Stimulated activated CD4-positive, alpha-beta T cell treated with anti-CD3 and anti-CD28 coated beads, Interleukin-2, amount 100 ng/mL, for 4 hours (primary cell): ENCODE results near the gene CPZ.

Source experiments
- DNase-seq: peaks from one replicate; pipeline ENCODE4 v3.0.0-alpha.2; 2020; ENCODE audit warnings: low read depth

Gene CPZ

DNA sequence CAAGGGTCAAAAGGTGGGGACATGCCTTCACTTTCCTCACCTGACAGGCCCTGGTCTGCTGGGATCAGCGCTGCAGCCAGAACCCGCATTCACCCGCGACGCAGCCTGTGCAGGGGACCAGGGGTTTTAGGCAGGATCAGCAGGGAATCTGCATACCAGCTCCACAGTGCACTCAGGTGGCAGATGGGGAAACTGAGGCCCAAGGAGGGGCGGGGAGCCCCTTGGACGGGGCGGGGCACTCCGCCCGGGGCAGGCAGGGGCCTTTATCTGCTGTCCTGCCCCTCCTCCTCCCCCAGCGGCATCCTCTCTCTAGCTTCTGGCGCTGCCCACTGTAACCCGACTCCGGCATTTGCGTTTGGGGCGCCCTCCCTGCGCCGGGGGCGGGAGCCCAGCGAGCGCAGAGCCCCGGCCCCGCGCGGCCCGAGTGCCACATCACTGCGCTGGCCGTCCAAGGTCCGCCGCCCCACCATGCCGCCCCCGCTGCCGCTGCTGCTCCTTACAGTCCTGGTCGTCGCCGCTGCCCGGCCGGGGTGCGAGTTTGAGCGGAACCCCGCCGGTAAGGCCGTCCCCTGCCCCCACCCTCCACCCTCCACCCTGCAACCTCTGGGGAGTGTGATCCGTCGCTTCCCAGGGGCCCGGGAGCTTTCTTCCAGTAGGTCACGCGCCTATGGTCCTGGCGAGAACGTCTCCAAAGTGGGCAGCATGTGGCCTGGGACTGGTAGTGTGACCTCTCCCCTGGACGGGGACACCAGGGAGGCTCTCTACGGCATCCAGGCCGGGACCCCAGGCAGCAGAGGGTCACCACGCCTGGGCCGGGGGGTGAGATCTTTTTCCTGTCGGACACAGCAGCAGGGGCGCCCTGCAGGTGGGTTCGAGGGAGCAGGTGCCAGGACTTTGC, at the start of gene CPZ:
TSS of gene CPZ (plus strand) at position 400 of the 898 bp plus-strand sequence. CDS start at position 469, 69 bp downstream.
- no peak for DNase-seq

DNA sequence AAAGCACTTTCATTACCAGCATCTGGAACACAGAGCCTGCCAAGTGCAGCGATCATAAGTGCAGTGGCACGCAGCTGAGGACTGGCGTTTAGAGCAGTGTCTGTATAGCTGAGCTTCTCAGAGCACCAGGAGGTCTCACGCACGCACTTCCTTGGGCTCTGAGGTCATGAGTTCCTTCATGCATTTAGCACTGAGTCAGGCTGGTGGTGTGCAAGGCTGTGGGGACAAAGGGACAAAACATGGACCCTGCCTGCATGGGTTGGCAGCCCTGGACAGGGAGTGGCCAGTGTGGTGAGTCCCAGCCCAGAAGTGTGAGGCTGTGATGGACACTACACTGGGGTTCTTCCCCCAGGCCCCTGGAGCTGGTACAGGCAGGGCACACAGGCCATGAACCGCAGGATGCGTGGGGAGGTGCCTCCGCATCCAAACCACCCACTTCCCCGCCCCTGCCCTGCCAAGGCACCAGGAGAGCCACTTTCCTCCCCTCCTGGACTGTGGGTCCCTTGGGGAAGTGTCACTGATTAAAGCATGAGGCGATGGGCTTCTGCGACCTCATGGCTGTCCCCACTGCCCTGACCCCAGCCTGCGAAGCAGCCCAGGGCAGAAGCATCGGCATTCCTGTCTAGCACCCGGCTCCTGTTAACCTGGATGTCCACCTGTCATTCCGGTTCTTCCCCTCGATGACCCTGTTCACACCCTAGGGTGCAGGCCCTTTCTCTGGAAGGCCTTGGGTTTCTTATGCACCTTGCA, 49.6 kb upstream of the CPZ start:
- DNase-seq: no peak

DNA sequence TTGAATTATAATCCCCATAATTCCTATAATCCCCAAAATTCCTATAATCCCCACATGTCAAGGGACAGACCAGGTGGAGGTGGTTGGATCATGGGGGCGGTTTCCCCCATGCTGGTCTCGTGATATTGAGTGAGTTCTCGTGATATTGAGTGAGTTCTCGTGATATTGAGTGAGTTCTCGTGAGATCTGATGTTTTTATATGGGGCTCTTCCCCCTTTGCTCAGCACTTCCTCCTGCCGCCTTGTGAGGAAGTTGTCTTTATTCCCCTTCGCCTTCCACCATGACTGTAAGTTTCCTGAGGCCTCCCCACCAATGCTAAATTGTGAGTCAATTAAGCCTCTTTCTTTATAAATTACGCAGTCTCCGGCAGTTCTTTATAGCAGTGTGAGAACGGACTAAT, 48.9 kb upstream of the CPZ start:
- DNase-seq: no peak

DNA sequence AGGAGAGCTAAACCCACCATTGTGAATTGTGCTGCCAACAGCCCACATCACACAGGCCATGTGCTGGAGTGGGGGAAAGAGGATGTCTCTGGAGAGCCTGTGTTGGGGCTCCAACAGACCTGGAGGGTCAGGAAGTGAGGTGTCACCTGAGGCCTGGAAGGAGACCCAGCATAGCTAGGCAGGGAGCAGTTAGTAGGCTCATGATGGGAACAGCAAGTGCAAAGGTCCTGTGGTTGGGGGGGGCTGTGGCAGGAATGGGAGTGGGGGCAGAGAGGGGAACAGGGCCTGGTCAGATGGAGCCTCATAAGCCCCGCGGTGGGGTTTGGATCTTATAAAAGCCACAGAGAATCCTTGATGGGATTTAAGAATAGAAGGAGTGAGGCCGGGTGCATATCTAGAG, 48.3 kb upstream of the CPZ start:
- no peak for DNase-seq

DNA sequence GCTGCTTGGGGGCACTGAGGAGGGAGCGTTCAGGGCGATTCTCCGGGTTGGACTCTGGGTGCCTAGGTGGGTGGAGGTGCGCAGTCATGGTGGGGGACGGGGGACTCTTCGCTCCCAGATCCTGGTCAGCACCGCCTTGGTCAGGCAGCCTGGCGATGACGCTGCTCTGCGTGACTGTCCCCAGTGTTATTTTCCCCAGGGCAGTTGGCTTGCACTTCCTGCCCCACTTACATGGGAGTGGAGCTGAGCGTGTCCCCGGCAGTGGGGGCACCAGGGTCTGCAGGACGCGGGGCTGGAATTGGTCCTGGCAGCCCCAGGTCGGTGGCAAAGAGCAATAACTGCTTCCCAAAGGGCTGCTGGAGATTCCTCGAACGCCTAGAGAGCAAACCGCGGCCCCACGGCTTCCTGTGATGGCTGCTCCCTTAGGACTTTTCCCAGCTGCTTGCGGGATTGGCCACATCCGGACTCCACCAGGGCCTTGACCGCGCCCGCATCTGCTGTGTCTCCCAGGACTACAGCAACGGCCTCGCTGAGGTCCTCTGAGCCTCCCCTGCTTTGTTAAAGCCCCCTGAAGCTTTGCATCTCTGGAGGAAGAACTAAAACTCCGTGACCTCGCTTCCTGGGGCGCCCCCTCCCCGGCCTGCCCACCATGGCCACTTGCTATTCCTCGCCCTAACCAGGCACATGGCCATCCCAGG, 47.7 kb upstream of the CPZ start:
- DNase-seq: no peak

DNA sequence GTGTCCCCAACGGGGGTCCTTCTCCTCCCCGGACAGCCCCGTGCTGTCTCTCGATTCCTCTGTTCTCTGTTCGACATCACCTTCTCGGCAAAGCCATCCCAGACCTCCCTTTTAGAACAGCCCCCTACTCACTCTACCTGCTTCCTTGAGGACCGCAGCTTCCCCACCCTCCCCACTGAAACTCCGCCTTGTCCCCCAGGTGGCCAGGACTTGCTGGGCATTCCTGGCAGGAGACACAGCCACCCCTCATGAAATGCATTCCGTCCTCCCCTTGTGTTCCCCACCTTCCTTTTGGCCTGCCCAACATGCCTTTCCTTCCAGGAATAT, 47.2 kb upstream of the CPZ start:
- no peak for DNase-seq

DNA sequence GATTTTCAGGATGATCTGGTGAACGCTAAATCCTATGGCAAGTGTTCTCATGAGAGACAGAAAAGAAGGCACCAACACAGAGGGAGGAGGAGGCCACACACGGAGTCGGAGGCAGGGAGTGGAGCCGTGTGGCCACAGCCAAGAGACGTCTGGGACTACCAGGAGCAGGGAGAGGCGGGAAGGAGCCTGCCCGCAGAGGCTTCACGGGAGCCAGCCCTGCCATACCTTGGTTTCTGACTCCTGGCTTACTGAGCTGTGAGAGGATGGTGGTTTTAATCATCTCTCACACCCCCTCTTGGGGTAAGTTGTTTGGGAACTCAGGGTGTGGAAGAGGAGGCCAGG, 45.8 kb upstream of the CPZ start:
- no peak for DNase-seq

DNA sequence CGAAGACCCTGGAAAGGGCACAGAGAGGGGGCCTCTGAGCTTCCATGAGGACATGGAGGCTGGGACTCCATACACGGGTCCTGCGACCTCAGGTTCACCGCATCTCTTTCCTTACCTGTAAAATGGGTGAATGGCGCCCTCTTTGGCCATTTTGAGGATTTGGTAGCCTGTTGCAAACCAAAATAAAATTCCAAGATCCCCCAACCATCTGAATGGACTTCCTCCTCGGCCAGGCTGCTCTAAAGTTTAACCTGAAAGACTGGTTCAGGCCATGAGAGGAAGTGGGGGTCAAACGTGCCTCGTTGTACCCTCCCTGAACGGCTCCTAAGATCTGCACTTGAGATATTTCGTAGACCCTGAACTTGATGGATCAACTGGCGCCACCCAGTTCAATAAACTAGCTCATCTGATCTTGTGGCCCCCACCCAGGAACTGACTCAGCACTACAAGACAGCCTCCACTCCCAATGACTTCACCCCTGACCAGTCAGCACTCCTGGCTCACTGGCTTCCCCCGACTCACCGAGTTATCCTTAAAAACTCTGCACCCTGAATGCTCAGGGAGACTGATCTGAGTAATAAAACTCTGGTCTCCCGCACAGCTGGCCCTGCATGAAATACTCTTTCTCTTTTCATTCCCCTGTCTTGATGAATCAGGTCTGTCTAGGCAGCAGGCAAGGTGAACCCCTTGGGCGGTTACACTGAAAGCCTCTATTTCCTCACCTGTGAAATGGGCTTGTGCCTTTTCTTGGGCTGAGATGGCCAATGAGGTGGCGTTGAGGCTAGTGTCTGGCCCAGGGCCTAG, 45.3 kb upstream of the CPZ start:
- no peak for DNase-seq

DNA sequence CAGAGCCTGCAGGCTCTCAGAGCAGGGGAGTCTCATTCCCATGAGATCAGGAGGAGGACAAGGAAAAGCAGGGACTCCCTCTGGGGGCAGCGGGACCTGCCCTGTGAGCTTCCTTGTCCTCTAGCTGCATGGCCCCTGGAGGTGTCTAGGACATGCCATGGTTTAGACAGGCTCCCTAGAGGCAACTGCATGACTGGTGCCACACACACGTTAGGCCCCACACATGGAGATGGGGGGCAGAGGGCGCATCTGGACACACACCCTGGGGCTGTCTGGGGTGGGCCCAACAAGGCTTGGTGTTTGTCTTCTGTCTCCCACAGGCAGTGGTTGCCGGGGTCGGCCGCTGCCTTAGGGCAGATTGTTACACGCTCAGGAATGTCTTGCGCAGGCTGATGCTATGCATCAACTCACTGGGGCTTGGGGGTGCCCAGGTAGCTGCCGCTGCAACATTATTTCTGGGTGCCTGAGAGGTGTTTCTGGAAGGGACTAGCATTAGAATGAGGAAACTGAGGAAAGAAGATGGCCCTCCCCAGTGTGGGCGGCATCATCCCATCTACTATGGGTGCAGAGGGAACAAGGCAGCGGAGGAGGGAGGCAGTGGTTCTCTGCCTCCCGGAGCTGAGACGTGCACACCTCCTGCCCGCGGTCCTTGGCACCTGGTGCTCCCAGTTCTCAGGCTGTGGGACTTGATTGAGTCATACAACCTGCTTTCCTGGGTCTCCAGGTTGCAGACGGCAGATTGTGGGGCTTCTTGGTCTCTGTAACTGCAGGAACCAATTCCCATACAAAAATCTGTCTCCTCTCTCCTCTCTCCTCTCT, 44.4 kb upstream of the CPZ start:
- DNase-seq: no peak

DNA sequence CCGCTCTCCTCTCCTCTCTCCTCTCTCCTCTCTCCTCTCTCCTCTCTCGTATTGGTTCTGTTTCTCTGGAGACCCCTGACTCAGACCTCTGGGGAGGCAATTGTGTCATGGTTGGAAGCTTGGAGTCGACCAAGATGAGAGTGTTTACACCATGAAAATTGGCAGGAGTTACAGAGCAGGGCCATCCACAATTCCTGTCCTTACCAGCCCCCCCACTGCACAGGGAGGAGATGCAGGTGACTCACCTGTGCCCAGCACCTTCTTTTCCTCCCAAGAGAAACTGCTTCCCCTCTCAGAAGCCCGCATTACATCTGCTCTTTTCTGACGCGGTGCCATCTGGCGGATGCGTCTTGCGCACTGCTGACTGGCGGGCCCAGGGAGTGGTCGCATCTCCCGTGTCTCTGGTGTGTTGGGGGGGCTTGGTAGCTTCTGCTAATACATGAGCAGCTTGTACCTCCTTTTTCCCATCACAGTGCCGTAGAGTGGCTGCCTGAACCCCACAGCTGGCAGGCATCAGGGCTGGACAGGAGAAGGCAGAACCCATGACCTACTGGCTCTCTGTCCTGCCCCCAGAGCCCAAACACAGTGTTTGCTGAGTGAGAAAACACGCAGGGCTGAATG, 43.7 kb upstream of the CPZ start:
- no peak for DNase-seq

DNA sequence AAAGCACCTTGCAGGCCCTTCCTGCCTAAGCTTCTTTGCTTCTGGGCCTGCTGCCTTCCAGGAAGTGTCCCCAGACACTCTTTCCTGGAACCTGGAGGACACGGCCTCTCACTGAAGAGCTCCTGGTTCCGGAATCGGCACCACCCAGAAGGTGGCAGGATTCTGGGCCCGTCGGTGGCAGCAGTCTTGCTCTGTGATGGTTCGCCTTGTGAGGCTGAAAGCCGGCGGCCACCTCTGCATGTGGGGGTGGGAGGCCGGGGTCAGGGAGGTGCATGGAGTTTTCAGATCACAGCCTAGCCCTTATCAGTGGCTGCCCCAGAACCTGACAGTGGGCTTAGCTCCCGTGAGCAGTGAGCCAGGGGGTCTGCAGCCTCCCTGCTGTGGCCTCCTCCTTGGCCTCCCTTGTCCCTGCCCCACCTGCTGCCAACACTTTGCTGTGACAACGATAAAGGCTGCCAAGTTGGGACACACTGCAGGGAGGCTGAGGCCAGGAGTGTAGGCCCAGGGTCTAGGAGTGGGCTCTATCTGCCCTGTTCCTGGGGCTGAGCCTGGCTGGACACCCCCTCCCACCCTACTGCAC, 43.1 kb upstream of the CPZ start:
- no peak for DNase-seq

DNA sequence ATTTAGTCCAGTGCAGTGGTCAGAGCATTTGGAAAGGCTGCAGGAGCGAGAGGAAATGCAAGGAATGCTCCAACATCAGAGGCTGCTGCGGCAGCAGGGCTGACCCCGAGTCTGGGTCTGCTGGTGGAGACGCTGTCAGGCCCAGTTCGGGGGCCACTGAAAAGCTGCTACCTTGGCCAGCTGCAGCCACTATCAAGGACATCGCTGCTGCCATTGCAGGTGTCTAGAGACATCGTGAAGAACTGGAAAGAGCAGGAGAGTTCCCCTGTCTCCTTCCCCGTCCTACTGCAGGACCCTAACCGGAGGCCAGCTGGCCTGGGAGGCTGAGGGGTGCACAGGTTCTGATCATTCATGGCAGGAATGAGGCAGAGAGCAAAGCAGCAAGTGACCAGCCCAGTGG, 41.9 kb upstream of the CPZ start:
- DNase-seq: no peak

DNA sequence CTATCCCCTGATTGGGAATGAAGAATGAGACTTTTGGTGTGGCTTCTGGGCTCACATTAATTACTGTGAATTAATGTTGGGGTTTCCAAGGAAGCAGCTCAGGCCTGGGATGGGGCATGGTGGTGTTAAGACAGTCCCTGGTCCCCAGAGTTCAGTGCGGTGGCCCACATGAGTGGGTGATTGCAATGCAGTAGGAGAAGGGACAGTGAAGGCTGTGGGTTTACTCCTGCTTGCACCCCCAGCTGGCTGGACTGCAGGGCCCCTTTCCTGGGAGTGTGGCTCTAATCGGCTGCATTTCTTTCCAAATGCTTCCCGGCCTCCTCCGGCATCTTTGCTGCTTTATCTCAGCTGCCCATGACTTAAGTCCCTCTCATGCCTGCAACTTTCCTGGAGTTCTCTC, 40.5 kb upstream of the CPZ start:
- no peak for DNase-seq

DNA sequence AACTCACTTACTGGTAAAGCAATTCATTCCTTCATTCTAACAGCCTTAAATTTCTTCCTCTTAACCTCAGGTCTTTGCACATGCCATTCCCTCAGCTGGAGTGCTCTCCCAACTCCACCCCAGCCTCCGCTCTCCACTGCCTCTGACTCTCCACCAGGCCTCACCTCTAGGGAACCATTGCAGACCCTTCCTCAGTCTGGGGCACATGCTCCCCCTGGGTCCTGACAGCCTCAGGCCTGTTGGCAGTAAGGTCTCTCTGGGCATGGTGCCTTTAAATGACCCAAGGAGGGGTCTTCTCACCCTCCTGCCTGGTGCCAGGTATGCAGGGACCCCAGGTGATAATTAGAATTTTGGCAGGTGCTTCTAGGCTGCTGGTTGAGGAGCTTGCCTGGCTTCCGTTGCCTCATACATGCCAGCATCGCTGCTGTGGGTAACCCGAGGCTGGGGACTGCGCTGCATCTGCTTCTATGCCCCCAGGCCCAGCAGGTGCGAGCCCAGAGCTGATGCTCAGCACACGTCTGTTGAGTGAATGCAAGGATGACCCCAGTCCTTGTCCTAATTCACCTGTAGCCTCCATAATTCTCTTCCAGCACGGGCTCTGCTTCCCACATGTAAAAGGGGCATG, 39.9 kb upstream of the CPZ start:
- DNase-seq: no peak

DNA sequence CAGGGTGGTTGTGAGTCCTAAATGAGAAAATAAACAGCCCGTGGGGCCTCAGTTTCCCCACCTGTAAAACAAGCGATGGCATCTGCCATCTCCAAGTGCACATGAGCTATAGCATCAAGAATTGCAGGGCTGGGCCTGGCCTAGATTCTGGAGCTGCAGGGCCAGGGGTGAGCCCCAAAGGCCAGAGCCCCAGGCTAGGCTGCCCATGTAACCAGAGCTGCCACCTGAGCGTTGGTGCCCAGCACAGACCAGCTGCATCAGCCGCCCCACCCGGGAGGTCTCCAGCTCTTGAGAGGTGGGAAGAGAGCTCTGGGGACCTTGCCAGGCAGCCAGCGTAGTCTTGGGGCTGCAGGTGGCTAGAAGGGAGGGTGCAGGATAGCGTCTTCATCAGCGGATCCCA, 39.3 kb upstream of the CPZ start:
- DNase-seq: no peak

DNA sequence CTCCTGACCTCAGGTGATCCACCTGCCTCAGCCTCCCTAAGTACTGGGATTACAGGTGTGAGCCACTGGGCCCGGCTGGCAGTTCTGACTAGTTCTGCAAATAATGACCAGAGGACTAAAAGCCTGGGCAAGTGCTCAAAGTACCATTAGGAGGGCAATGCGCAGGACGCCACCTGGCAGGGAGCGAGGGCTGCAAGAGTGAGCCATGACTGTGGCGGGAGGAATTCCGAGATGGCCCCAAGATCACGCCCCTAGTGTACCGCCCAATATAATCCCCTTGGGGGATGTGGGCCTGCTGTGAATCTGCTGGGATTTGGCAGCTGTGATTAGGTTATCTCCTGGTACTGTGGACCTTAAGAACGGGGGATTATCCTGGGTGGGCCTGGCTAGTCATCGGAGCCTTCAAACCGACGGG, 38.6 kb upstream of the CPZ start:
- DNase-seq: no peak

DNA sequence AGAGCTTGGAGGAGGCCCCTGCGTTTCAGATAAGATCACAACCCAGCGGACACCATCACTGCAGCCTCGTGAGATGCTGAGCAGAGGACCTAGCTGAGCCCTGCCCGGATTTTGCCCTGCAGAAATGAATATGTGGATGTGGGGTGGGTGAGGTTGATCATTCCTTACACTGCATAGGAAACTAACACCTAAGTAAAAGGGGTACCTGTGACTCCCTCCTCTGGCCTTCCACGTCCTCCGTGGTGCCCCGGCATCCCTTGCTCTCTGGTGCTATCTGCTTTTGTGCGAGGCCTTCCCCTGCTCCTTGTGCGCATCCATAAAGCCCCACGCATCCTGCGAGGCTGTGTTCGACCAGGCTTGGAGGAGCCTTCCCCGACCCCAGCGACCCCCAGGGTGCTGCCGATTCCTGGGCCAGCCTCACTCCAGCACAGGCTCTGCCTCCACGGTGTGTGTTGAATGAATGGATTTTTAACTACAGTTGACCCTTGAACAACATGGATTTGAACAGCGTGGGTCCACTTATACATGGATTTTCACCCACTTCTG, 37.9 kb upstream of the CPZ start:
- no peak for DNase-seq

DNA sequence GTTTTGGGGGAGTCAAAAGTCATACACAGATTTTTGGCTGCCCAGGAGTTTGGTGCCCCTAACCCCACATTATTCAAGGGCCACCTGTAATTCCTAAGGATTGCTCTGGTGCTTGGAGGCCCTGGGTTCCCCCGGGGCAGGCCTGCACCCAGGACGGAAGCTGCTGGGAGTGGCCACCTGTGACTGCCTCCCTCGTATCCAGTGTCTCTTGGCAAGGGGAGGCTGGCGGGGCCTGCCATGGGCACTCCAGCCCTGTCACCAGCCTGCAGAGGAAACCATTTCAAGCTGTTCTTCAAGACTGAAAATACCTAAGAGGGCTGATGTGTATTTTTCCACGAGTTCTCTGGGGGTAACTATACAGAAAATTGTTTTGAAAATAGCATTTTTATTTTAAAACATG, 36.8 kb upstream of the CPZ start:
- DNase-seq: no peak

DNA sequence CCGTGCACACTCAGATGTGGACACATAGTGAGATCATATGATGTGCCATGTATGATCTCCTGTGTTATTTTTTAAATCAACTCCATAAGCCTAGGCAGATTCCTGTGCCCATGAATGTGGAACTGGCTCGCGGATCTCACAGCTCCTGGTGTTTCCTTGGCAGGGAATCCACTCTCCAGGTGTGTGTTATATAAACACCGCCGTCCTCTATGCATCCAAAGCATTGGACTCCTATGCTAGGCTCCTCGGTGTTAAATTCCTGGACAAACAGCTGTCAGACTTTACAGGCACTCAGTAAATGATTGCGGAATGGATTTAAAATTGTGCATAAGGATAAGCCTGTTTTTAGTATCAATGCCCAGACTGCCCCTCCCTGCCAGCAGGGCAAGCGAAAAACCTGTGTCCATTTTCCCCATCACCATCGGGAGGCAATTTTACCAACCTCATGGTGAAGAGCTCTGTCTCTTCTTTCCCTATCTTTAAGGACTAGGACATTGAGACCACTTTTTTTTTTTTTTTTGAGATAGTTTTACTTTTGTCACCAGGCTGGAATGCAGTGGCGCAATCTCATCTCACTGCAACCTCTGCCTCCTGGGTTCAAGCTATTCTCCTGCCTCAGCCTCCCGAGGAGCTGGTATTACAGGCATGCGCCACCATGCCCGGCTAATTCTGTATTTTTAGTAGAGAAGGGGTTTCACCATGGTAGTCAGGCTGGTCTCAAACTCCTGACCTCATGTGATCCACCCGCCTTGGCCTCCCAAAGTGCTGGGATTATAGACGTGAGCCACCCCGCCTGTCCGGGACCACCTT, 36.0 kb upstream of the CPZ start:
- no peak for DNase-seq
